HepG2 (cell line): ENCODE data around the gene TTC24. TPM values are rescaled to one million over a fixed set of nuclear protein-coding genes. Genes with fewer than 3 reads are reported as not detected.
A peak's percentile ranks its signal among the peaks of the same experiment; 100 is the strongest.

Source experiments
- ATAC-seq: fragments of 200-7000 bp; cut with Tn5 transposase; 3 replicates; pipeline ENCODE4 v1.9.1; 2020; ENCODE audit warnings: mild to moderate bottlenecking, moderate library complexity
- BruUV-seq: library from RNA; stranded (reverse); fragments of 400-500 nt; replicated peaks from 2 replicates; lab custom pipeline; 2021; lab: Mats Ljungman, UMichigan
- CTCF ChIA-PET: fragments of 300-600 bp; formaldehyde crosslinking; extraction: SDS; loops from one replicate; lab custom pipeline; 2021; ENCODE audit warnings: low total read pairs, inconsistent platforms, low intra/inter-chr PET ratio; lab: Yijun Ruan, JAX
- POLR2A ChIA-PET: fragments of 350-600 bp; sonication (Branson Sonifier 250); formaldehyde crosslinking; loops from one replicate; lab custom pipeline; 2020; ENCODE audit warnings: antibody characterized with exemption, inconsistent platforms; lab: Yijun Ruan, JAX
- DNase-seq: peaks from one replicate; pipeline ENCODE4 v3.0.0-alpha.2; 2015; ENCODE audit warnings: low spot score
- FAIRE-seq: peaks from 3 replicates; lab custom pipeline; 2011; peaks lifted over from hg19 to GRCh38; lab: Jason Lieb, UNC
- H2AFZ ChIP-seq: one replicate; pipeline ENCODE4 v1.6.1; 2011; ENCODE audit warnings: low read length, inconsistent platforms
- H3K27ac ChIP-seq: fragments of 300-600 bp; 3 replicates; pipeline ENCODE4 v1.8.0; 2011; ENCODE audit warnings: mixed run types, mild to moderate bottlenecking, mixed read lengths, low read length, inconsistent platforms; ENCODE audit not compliant: insufficient read depth; ENCODE audit errors: extremely low read length
- H3K27me3 ChIP-seq, 2 experiments: fragments of 200-600 bp in 1 of 2; 2 replicates in 1 of 2; 3 replicates in 1 of 2; pipeline versions ENCODE4 v1.6.0 to v1.8.0; 2011; ENCODE audit warnings: low read length in 2 of 2, mild to moderate bottlenecking in 2 of 2, moderate library complexity in 2 of 2, inconsistent platforms in 1 of 2; ENCODE audit not compliant: insufficient read depth in 2 of 2, control insufficient read depth in 1 of 2
- H3K36me3 ChIP-seq, 2 experiments: fragments of 200-600 bp in 1 of 2; replicated peaks in 1 of 2; 2 replicates in 1 of 2; 3 replicates in 1 of 2; pipeline versions ENCODE4 v1.5.1 to v1.8.0; 2011; ENCODE audit warnings: low read length in 2 of 2, inconsistent platforms in 1 of 2; ENCODE audit not compliant: insufficient read depth in 2 of 2, control insufficient read depth in 1 of 2
- H3K4me1 ChIP-seq: 2 replicates; pipeline ENCODE4 v1.5.1; 2012; ENCODE audit warnings: low read length, inconsistent platforms; ENCODE audit not compliant: insufficient read depth
- H3K4me2 ChIP-seq: 2 replicates; pipeline ENCODE4 v1.6.0; 2011; ENCODE audit warnings: low read depth, low read length, inconsistent platforms
- H3K4me3 ChIP-seq, 3 experiments: fragments of 200-600 bp in 1 of 3; sonication (generic), shearing (Covaris generic) in 1 of 3; replicated peaks in 1 of 3; 2 replicates each; pipeline ENCODE4 v1.5.1; 2011 to 2016; ENCODE audit warnings: low read length in 3 of 3, inconsistent platforms in 2 of 3, low read depth in 2 of 3, mild to moderate bottlenecking in 2 of 3, control low read depth in 1 of 3, mixed read lengths in 1 of 3; ENCODE audit not compliant: insufficient read depth in 1 of 3
- H3K79me2 ChIP-seq: one replicate; pipeline ENCODE4 v1.6.1; 2011; ENCODE audit warnings: low read length, inconsistent platforms; ENCODE audit not compliant: insufficient read depth
- H3K9ac ChIP-seq: 2 replicates; pipeline ENCODE4 v1.6.0; 2011; ENCODE audit warnings: mild to moderate bottlenecking, low read depth, low read length, inconsistent platforms; ENCODE audit not compliant: insufficient read depth
- H3K9me3 ChIP-seq: 2 replicates; pipeline ENCODE4 v1.5.1; 2012; ENCODE audit warnings: mild to moderate bottlenecking, low read length
- H4K20me1 ChIP-seq: 2 replicates; pipeline ENCODE4 v1.6.0; 2011; ENCODE audit warnings: inconsistent platforms, mild to moderate bottlenecking, low read length, moderate library complexity; ENCODE audit not compliant: insufficient read depth
- ARID2 ChIP-seq: sonication (generic); formaldehyde crosslinking; IDR thresholded peaks from 2 replicates; pipeline ENCODE4 v1.8.1; 2022; ENCODE audit warnings: mild to moderate bottlenecking, missing genetic modification reagents, borderline replicate concordance
- BORCS8-MEF2B ChIP-seq: sonication (generic); formaldehyde crosslinking; IDR thresholded peaks from 2 replicates; pipeline ENCODE4 v1.8.0; 2022; ENCODE audit warnings: mild to moderate bottlenecking, missing genetic modification reagents
- HOXA5 ChIP-seq: sonication (generic); formaldehyde crosslinking; IDR thresholded peaks from 2 replicates; pipeline ENCODE4 v1.4.0; 2020; ENCODE audit warnings: missing genetic modification reagents
- IKZF5 ChIP-seq: IDR thresholded peaks from 2 replicates; pipeline ENCODE4 v1.6.1; 2018; ENCODE audit warnings: missing genetic modification reagents, mild to moderate bottlenecking, missing compliant biosample characterization
- KDM5A ChIP-seq: fragments of 200-600 bp; sonication (generic); IDR thresholded peaks from 2 replicates; pipeline ENCODE4 v1.7.0; 2018; ENCODE audit warnings: antibody characterized with exemption, mild to moderate bottlenecking, low read length, borderline replicate concordance
- NR2C2 ChIP-seq: sonication (generic); formaldehyde crosslinking; IDR thresholded peaks from 2 replicates; pipeline ENCODE4 v1.4.0; 2020; ENCODE audit warnings: missing genetic modification reagents, mild to moderate bottlenecking, moderate library complexity, borderline replicate concordance
- ZBTB42 ChIP-seq: sonication (generic); formaldehyde crosslinking; IDR thresholded peaks from 2 replicates; pipeline ENCODE4 v1.5.0; 2020; ENCODE audit warnings: mild to moderate bottlenecking, missing genetic modification reagents
- ZKSCAN1 ChIP-seq: fragments of 150-350 bp; IDR thresholded peaks from 2 replicates; pipeline ENCODE4 v1.6.1; 2014; ENCODE audit warnings: low read length
- ZNF343 ChIP-seq: sonication (generic); formaldehyde crosslinking; IDR thresholded peaks from 2 replicates; pipeline ENCODE4 v1.4.0; 2020; ENCODE audit warnings: mild to moderate bottlenecking, missing genetic modification reagents
- ZNF891 ChIP-seq: sonication (generic); formaldehyde crosslinking; IDR thresholded peaks from 2 replicates; pipeline ENCODE4 v1.5.0; 2020; ENCODE audit warnings: mild to moderate bottlenecking, missing genetic modification reagents
- WGBS: methylation state at CpG from one replicate; pipeline ENCODE4 v1.1.6; 2017; ENCODE audit warnings: low lambda C conversion rate; 5-methylcytosine and 5-hydroxymethylcytosine counted together
- in situ Hi-C: cut with HindIII; loops from 2 replicates; pipeline ENCODE4 v1.10.0; 2017; ENCODE audit warnings: low pct_unique_long_range_greater_than_20kb; ENCODE audit not compliant: extremely low pct_ligation_motif_present
- intact Hi-C: fragments of 100-400 bp; cut with micrococcal nuclease; formaldehyde crosslinking; loops from one replicate; pipeline ENCODE4 v1.10.0; 2022; ENCODE audit not compliant: unreplicated experiment
- polyA plus RNA-seq, 8 experiments: library from polyadenylated mRNA; depleted of rRNA in 3 of 8; stranded (reverse) in 7 of 8; unstranded in 1 of 8; fragments of >200 nt; fragmentation: Illumina TruSeq in 4 of 8; extraction: Trizol in 4 of 8; gene quantifications; 2 replicates each; pipeline versions ENCODE4 v1.2.1 to v1.2.3, GENCODE V29; 2011 to 2016; ENCODE audit warnings: low read depth in 4 of 8, missing spikeins in 1 of 8, mixed read lengths in 1 of 8; ENCODE audit not compliant: insufficient read depth in 1 of 8
- total RNA-seq, 5 experiments: library from RNA; depleted of rRNA; stranded (reverse); fragments of >200 nt; fragmentation: Illumina TruSeq; extraction: Trizol; gene quantifications; 2 replicates each; pipeline ENCODE4 v1.2.3, GENCODE V29; 2016; ENCODE audit warnings: low read depth in 1 of 5
- TF ChIP-seq, protein P1 (sequence below): sonication (generic); formaldehyde crosslinking; IDR thresholded peaks from 2 replicates; pipeline ENCODE4 v1.4.0; 2020; ENCODE audit warnings: mild to moderate bottlenecking, low read depth, missing genetic modification reagents
- TF ChIP-seq, protein P2 (sequence below), 2 experiments: IDR thresholded peaks; 2 replicates each; pipeline ENCODE4 v1.6.1; 2011 to 2012; ENCODE audit warnings: low read length in 2 of 2, borderline replicate concordance in 1 of 2, low read depth in 1 of 2, mild to moderate bottlenecking in 1 of 2, moderate library complexity in 1 of 2

The TTC24 gene
- total and polyA plus RNA-seq, 2 of the 13 experiments (the other 11 are each of a cell fraction or from before 2014, with no cell fraction given) = 0.13 to 0.18 TPM

GRCh38 chr1:156599811-156600210, 20.3 kb downstream of the TTC24 start:
- ATAC-seq = peak; percentile 44
- WGBS = 83% methylated on average over 3 of the region's 3 CpGs
- no TSS peak for BruUV-seq
- intact Hi-C loops = no loop called here
- Histone ChIP-seq H2AFZ (no peak overlapping the region), H3K4me2 (peak overlapping the region; percentile 92), H3K9ac (0 out of 2 replicates have a peak overlapping the region, but pooled peaks have one; percentile 86), H4K20me1 (no peaks in the 10 kb centered on the region), H3K4me1 (peaks cover 27% of the 10 kb centered on the region), H3K4me3 (peak overlapping the region in 1 of 3 experiments; percentile 85; a peak in 1 of 6 replicates), H3K79me2 (peaks cover 19% of the 10 kb centered on the region), H3K27me3 (no peaks in the 10 kb centered on the region), H3K9me3 (no peaks in the 10 kb centered on the region), H3K27ac (no peak overlapping the region), H3K36me3 (peaks cover 7 to 37% of the 10 kb centered on the region in 2 experiments)
- ChIA-PET POLR2A (interaction anchor here (1.3 to 2.2 kb wide), 2 partner anchors 8 to 99 kb away, joined by 4 to 36 read pairs; partner anchors contain the start of gene NAXE), CTCF (no interaction called here)
- no peak for FAIRE-seq
- DNase-seq = peak; percentile 44
- no peak for TF ChIP-seq ZNF891
- TF ChIP-seq IKZF5 (CRISPR knock-in tag) = no peak
- TF ChIP-seq, protein P1, sequence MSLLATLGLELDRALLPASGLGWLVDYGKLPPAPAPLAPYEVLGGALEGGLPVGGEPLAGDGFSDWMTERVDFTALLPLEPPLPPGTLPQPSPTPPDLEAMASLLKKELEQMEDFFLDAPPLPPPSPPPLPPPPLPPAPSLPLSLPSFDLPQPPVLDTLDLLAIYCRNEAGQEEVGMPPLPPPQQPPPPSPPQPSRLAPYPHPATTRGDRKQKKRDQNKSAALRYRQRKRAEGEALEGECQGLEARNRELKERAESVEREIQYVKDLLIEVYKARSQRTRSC (CRISPR knock-in tag) = no peak
- TF ChIP-seq KDM5A = no peak
- in situ Hi-C loops = no loop called here

DNA sequence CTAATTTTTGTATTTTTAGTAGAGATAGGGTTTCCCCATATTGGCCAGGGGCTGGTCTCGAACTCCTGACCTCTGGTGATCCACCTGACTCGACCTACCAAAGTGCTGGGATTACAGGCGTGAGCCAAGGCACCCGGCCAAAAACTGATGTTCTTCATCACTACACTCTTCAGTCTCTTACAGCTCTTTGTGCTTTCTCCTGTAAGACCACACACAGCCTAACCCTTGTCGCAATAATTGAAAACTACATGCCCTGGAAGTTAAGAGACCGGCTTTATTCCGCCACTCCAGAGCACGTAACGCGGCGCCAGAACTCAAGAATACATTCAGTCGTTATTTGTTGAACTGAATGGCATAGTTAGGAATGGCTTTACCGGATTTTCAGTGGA, 21.2 kb downstream of the TTC24 start:
- Histone ChIP-seq H3K27ac (peak overlapping the region; percentile 80), H3K4me1 (peaks cover 27% of the 10 kb centered on the region), H3K4me2 (peak overlapping the region; percentile 92), H3K79me2 (peaks cover 19% of the 10 kb centered on the region), H3K9me3 (no peaks in the 10 kb centered on the region), H3K4me3 (peak overlapping the region; percentile 84 to 94 (median 85)), H3K9ac (peak overlapping the region; percentile 86), H2AFZ (peak overlapping the region; percentile 69), H3K36me3 (peaks cover 7 to 29% of the 10 kb centered on the region in 2 experiments; a peak in 4 of 5 replicates), H3K27me3 (no peaks in the 10 kb centered on the region), H4K20me1 (no peaks in the 10 kb centered on the region)
- ATAC-seq (peak; percentile 16), DNase-seq (no peak), FAIRE-seq (no peak)
- under 1% methylated on average over 13 of the region's 13 CpGs for WGBS
- in situ Hi-C loops (no loop called here), intact Hi-C loops (no loop called here)
- CTCF ChIA-PET = no interaction called here
- POLR2A ChIA-PET = interaction anchor here (0.8 to 2.2 kb wide), 3 partner anchors 9 to 143 kb away, joined by 3 to 36 read pairs (median 4); partner anchors contain the start of gene NAXE
- TSS peak; percentile 81 for BruUV-seq
- TF ChIP-seq ARID2 (CRISPR knock-in tag) (peak; percentile 57; the same call in 1 of the 2 replicates), ZNF343 (CRISPR knock-in tag) (peak; percentile 15; the same call in 1 of the 2 replicates), NR2C2 (CRISPR knock-in tag) (0 out of 2 replicates have a peak, but pooled peaks have one; percentile 1), BORCS8-MEF2B (CRISPR knock-in tag) (no peak), HOXA5 (CRISPR knock-in tag) (0 out of 2 replicates have a peak, but pooled peaks have one; percentile 10), ZBTB42 (CRISPR knock-in tag) (peak; percentile 42; the same call in 1 of the 2 replicates), ZKSCAN1 (no peak)
- TF ChIP-seq, protein P2, sequence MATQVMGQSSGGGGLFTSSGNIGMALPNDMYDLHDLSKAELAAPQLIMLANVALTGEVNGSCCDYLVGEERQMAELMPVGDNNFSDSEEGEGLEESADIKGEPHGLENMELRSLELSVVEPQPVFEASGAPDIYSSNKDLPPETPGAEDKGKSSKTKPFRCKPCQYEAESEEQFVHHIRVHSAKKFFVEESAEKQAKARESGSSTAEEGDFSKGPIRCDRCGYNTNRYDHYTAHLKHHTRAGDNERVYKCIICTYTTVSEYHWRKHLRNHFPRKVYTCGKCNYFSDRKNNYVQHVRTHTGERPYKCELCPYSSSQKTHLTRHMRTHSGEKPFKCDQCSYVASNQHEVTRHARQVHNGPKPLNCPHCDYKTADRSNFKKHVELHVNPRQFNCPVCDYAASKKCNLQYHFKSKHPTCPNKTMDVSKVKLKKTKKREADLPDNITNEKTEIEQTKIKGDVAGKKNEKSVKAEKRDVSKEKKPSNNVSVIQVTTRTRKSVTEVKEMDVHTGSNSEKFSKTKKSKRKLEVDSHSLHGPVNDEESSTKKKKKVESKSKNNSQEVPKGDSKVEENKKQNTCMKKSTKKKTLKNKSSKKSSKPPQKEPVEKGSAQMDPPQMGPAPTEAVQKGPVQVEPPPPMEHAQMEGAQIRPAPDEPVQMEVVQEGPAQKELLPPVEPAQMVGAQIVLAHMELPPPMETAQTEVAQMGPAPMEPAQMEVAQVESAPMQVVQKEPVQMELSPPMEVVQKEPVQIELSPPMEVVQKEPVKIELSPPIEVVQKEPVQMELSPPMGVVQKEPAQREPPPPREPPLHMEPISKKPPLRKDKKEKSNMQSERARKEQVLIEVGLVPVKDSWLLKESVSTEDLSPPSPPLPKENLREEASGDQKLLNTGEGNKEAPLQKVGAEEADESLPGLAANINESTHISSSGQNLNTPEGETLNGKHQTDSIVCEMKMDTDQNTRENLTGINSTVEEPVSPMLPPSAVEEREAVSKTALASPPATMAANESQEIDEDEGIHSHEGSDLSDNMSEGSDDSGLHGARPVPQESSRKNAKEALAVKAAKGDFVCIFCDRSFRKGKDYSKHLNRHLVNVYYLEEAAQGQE (IDR thresholded peaks at IDR 0.05; ENCODE audit: borderline replicate concordance in 1 of 2, low read depth in 1 of 2, low read length in 2 of 2) = no peak
